IPS DF 4.7 (cell line): Measurements from ENCODE around the gene RGSL1.

Experiments
- DNase-seq: peaks from one replicate; pipeline ENCODE4 v3.0.0-alpha.2; 2013; ENCODE audit warnings: low spot score; ENCODE audit errors: extremely low read depth

Gene RGSL1

GRCh38 chr1:182450087-182450486 is at the start of gene RGSL1:
Gene RGSL1 (plus strand): TSS chr1:182450146. CDS start chr1:182450166, 20 bp downstream.
- DNase-seq = no peak

- no peak for DNase-seq
These were observed 49.4 kb upstream of the RGSL1 start, which contains the start of gene TEDDM1 for GRCh38 chr1:182400567-182400966. Gene TEDDM1 (minus strand): TSS chr1:182400667. CDS start chr1:182400485, 182 bp downstream.

GRCh38 chr1:182404781-182405180 is 45.2 kb upstream of the RGSL1 start:
- DNase-seq = no peak

GRCh38 chr1:182405578-182405977 is 44.4 kb upstream of the RGSL1 start:
- no peak for DNase-seq

- DNase-seq = no peak
These were observed 43.9 kb upstream of the RGSL1 start for GRCh38 chr1:182406012-182406411.

GRCh38 chr1:182407724-182408123 is 42.2 kb upstream of the RGSL1 start:
- no peak for DNase-seq

- DNase-seq = no peak
These were observed 41.4 kb upstream of the RGSL1 start for GRCh38 chr1:182408435-182409075.

GRCh38 chr1:182410138-182410537 is 39.8 kb upstream of the RGSL1 start:
- DNase-seq = no peak

GRCh38 chr1:182410620-182411273 is 39.2 kb upstream of the RGSL1 start:
- DNase-seq = no peak

GRCh38 chr1:182413486-182413885 is 36.5 kb upstream of the RGSL1 start:
- DNase-seq = no peak

GRCh38 chr1:182413969-182414368 is 36.0 kb upstream of the RGSL1 start:
- DNase-seq = no peak

- DNase-seq = no peak
These were observed 34.2 kb upstream of the RGSL1 start for GRCh38 chr1:182415789-182416188.

GRCh38 chr1:182426442-182427430 is 23.2 kb upstream of the RGSL1 start:
- no peak for DNase-seq

- DNase-seq = no peak
These were observed 21.9 kb upstream of the RGSL1 start for GRCh38 chr1:182428043-182428442.

- DNase-seq = no peak
These were observed 19.5 kb upstream of the RGSL1 start for GRCh38 chr1:182430263-182431068.

GRCh38 chr1:182431278-182431677 is 18.7 kb upstream of the RGSL1 start:
- DNase-seq = no peak

GRCh38 chr1:182433580-182433979 is 16.4 kb upstream of the RGSL1 start:
- DNase-seq = no peak

GRCh38 chr1:182438326-182438725 is 11.6 kb upstream of the RGSL1 start:
- no peak for DNase-seq

- DNase-seq = no peak
These were observed 8.2 kb upstream of the RGSL1 start for GRCh38 chr1:182441719-182442118.

GRCh38 chr1:182442333-182442732 is 7.6 kb upstream of the RGSL1 start:
- no peak for DNase-seq

- DNase-seq = no peak
These were observed 5.4 kb upstream of the RGSL1 start for GRCh38 chr1:182444497-182444896.
